Measurements from ENCODE around the gene DMRT3.
"Not testable (repeated sequence)": the region's sequence is repeated elsewhere in the genome, so short reads cannot be mapped to it uniquely, and the experiment has no call there.

Gene DMRT3

GRCh38 chr9:994005-994404, 17.6 kb downstream of the DMRT3 start:
- no peak for DNase-seq
- Histone ChIP-seq H3K4me3 (ENCODE audit: low read depth, low read length) (no peak overlapping the region), H3K9me3 (peaks cover 6% of the 10 kb centered on the region), H3K36me3 (no peaks in the 10 kb centered on the region), H3K27me3 (no peaks in the 10 kb centered on the region), H3K4me1 (no peaks in the 10 kb centered on the region)
- TF ChIP-seq, protein P1, sequence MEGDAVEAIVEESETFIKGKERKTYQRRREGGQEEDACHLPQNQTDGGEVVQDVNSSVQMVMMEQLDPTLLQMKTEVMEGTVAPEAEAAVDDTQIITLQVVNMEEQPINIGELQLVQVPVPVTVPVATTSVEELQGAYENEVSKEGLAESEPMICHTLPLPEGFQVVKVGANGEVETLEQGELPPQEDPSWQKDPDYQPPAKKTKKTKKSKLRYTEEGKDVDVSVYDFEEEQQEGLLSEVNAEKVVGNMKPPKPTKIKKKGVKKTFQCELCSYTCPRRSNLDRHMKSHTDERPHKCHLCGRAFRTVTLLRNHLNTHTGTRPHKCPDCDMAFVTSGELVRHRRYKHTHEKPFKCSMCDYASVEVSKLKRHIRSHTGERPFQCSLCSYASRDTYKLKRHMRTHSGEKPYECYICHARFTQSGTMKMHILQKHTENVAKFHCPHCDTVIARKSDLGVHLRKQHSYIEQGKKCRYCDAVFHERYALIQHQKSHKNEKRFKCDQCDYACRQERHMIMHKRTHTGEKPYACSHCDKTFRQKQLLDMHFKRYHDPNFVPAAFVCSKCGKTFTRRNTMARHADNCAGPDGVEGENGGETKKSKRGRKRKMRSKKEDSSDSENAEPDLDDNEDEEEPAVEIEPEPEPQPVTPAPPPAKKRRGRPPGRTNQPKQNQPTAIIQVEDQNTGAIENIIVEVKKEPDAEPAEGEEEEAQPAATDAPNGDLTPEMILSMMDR (IDR thresholded peaks at IDR 0.05; ENCODE audit: low read depth, low read length) = no peak

- Histone ChIP-seq H3K9me3 (peaks cover 8% of the 10 kb centered on the region), H3K4me1 (no peaks in the 10 kb centered on the region), H3K27me3 (no peaks in the 10 kb centered on the region), H3K36me3 (no peaks in the 10 kb centered on the region), H3K4me3 (ENCODE audit: low read depth, low read length) (no peak overlapping the region)
- no peak for DNase-seq
- TF ChIP-seq, protein P1 (IDR thresholded peaks at IDR 0.05; ENCODE audit: low read depth, low read length) = no peak
Observed at GRCh38 chr9:995192-995591, 18.7 kb downstream of the DMRT3 start.

- no peaks in the 10 kb centered on the region for H3K27me3 ChIP-seq
- peaks cover 8% of the 10 kb centered on the region for H3K9me3 ChIP-seq
- no peak overlapping the region for H3K4me3 ChIP-seq (ENCODE audit: low read depth, low read length)
- no peaks in the 10 kb centered on the region for H3K36me3 ChIP-seq
- DNase-seq = no peak
- TF ChIP-seq, protein P1 (IDR thresholded peaks at IDR 0.05; ENCODE audit: low read depth, low read length) = no peak
- H3K4me1 ChIP-seq = no peaks in the 10 kb centered on the region
Observed at GRCh38 chr9:995781-996180, 19.3 kb downstream of the DMRT3 start.

DNA sequence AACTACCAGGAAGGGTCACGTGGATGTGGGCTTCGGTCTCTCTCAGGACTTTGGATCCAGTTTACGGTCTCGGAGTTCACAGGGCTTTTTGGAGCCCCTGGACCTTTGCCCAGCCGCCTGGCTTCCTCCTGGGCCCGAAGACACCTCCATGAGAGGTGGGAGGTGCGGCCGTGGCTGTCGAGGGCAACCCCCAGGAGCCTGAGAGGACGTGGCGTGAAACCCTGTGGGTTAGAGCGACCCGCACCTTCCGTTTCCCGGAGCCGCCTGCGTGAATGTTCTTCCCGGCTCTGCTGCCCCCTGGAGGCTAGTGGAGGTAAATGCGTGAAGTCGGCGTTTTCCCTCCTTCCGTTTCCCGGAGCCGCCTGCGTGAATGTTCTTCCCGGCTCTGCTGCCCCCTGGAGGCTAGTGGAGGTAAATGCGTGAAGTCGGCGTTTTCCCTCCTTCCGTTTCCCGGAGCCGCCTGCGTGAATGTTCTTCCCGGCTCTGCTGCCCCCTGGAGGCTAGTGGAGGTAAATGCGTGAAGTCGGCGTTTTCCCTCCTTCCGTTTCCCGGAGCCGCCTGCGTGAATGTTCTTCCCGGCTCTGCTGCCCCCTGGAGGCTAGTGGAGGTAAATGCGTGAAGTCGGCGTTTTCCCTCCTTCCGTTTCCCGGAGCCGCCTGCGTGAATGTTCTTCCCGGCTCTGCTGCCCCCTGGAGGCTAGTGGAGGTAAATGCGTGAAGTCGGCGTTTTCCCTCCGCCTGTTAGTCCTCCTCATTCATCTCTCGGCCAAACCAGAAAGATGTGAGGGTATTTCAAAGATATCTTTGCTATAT, 22.1 kb downstream of the DMRT3 start:
- not testable (repeated sequence) for H3K4me1 ChIP-seq; H3K27me3 ChIP-seq; H3K36me3 ChIP-seq; DNase-seq; H3K9me3 ChIP-seq; H3K4me3 ChIP-seq (ENCODE audit: low read depth, low read length)
- TF ChIP-seq, protein P1 (IDR thresholded peaks at IDR 0.05; ENCODE audit: low read depth, low read length) = peak; percentile 56

DNA sequence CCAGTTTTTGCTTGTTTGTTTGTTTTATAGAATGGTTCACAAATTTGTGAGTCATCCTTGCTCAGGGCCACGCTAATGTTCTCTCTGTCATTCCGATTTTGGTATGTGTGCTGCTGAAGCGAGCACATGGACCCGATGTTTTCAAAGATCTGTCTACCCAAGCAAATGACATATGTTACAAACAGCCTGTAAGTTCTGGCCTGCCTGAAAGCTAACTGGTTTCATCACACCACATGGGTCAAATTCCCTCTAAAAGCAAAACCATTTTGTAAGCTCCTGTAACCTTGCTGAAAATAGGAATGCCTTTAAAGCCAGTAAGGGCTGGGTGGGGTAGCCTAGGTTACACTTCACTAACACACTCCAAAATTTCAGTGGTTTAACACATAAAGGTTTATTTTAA, 25.4 kb downstream of the DMRT3 start:
- Histone ChIP-seq H3K36me3 (no peaks in the 10 kb centered on the region), H3K4me3 (ENCODE audit: low read depth, low read length) (no peak overlapping the region), H3K4me1 (no peaks in the 10 kb centered on the region), H3K27me3 (no peaks in the 10 kb centered on the region), H3K9me3 (peaks cover 8% of the 10 kb centered on the region)
- TF ChIP-seq, protein P1 (IDR thresholded peaks at IDR 0.05; ENCODE audit: low read depth, low read length) = no peak
- no peak for DNase-seq

DNA sequence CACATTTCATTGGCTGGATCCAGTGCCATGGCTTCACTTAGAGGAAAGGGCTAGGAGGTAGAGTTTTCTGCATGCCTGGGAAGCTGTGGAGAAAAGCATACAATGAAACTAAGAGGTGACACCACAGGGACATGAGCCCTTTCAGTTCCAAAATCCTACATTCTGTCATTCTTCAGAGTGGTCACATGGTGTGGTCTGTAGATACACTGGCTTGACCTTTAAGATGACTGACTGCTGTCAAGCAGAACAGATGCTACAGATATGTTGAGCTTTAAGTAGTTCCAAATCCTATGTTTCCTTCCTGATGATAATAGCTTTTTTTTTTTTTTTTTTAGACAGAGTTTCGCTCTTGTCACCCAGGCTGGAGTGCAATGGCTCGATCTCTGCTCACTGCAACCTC, 26.2 kb downstream of the DMRT3 start:
- TF ChIP-seq, protein P1 (IDR thresholded peaks at IDR 0.05; ENCODE audit: low read depth, low read length) = no peak
- no peaks in the 10 kb centered on the region for H3K27me3 ChIP-seq
- no peaks in the 10 kb centered on the region for H3K4me1 ChIP-seq
- no peak for DNase-seq
- peaks cover 8% of the 10 kb centered on the region for H3K9me3 ChIP-seq
- H3K4me3 ChIP-seq (ENCODE audit: low read depth, low read length) = no peak overlapping the region
- H3K36me3 ChIP-seq = no peaks in the 10 kb centered on the region

Data from BE2C (cell line).